Measurements from ENCODE around the gene F7.

F7 gene

DNA sequence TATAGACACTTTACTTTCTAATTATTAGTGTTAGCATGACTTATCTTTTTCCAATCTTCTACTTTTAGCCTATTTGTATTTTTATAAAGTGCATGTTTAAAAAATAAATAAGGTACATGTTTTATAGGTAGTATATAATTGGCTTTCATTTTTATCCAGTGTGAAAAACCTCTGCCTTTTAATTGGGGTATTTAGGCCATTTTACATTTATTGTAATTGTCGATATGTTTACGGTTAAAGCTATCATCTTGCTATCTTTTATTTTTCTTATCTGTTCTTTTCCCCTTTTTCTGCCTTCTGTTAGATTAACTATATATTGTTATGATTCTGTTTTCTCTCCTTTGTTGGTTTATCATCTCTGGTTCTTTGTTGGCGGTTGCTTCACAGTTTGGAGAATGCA is 62.0 kb downstream of the F7 start (continued):
- TF ChIP-seq, protein P1, sequence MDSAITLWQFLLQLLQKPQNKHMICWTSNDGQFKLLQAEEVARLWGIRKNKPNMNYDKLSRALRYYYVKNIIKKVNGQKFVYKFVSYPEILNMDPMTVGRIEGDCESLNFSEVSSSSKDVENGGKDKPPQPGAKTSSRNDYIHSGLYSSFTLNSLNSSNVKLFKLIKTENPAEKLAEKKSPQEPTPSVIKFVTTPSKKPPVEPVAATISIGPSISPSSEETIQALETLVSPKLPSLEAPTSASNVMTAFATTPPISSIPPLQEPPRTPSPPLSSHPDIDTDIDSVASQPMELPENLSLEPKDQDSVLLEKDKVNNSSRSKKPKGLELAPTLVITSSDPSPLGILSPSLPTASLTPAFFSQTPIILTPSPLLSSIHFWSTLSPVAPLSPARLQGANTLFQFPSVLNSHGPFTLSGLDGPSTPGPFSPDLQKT (IDR thresholded peaks at IDR 0.05; ENCODE audit: borderline replicate concordance, low read depth, low read length), result no peak
- TF ChIP-seq KLF8 (tag by site-specific recombination; IDR thresholded peaks at IDR 0.05), result no peak

DNA sequence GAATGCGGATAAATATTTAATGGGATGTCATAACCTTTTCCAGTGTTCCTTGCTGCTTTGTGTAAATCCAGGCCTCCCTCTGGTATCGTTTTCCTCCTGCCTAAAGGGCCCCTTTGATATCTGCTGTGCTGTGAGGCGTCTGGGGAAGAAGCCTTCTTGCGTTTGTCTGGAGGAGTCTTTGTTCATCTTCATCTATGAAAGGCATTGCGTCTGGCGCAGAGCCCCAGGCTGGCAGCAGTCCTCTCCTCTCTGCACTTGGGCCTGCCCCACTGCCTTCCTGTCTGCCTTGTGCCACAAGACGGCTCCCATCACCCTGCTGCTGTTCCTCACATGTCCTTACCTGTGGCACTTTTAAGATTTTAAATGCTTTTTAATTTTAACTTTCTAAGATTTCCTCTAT is 62.6 kb downstream of the F7 start:
- POLR2A ChIA-PET, result no interaction called here
- Histone ChIP-seq H3K27ac (ENCODE audit: extremely low read depth, low read depth, low read length) (no peak overlapping the region), H3K9me3 (ENCODE audit: control insufficient read depth, insufficient read depth, low read depth, low read length) (no peaks in the 10 kb centered on the region), H3K36me3 (ENCODE audit: control insufficient read depth in 2 of 2, insufficient read depth in 1 of 2, low read length in 2 of 2) (peaks cover 0 to 35% of the 10 kb centered on the region in 2 experiments; a peak in 2 of 3 replicates), H3K4me3 (ENCODE audit: low read depth, low read length) (no peak overlapping the region), H3K4me1 (ENCODE audit: control insufficient read depth, insufficient read depth, low read length) (no peaks in the 10 kb centered on the region)
- CTCF ChIA-PET, result no interaction called here
- TF ChIP-seq ZNF660 (tag by site-specific recombination; IDR thresholded peaks at IDR 0.05) (no peak), ZNF239 (tag by site-specific recombination; IDR thresholded peaks at IDR 0.05) (no peak), ZNF514 (tag by site-specific recombination; IDR thresholded peaks at IDR 0.05) (no peak), ZNF571 (tag by site-specific recombination; IDR thresholded peaks at IDR 0.05) (no peak), SETDB1 (IDR thresholded peaks at IDR 0.05; ENCODE audit: insufficient read length, low read length) (no peak), ZNF830 (tag by site-specific recombination; IDR thresholded peaks at IDR 0.05; ENCODE audit: low read depth) (no peak), MEIS1 (CRISPR knock-in tag; IDR thresholded peaks at IDR 0.05; ENCODE audit: borderline replicate concordance) (no peak)
- TF ChIP-seq, protein P1 (IDR thresholded peaks at IDR 0.05; ENCODE audit: borderline replicate concordance, low read depth, low read length), result no peak
- TF ChIP-seq, protein P2, sequence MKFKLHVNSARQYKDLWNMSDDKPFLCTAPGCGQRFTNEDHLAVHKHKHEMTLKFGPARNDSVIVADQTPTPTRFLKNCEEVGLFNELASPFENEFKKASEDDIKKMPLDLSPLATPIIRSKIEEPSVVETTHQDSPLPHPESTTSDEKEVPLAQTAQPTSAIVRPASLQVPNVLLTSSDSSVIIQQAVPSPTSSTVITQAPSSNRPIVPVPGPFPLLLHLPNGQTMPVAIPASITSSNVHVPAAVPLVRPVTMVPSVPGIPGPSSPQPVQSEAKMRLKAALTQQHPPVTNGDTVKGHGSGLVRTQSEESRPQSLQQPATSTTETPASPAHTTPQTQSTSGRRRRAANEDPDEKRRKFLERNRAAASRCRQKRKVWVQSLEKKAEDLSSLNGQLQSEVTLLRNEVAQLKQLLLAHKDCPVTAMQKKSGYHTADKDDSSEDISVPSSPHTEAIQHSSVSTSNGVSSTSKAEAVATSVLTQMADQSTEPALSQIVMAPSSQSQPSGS (tag by site-specific recombination; IDR thresholded peaks at IDR 0.05; ENCODE audit: low read depth), result no peak
- TF ChIP-seq, protein P3, sequence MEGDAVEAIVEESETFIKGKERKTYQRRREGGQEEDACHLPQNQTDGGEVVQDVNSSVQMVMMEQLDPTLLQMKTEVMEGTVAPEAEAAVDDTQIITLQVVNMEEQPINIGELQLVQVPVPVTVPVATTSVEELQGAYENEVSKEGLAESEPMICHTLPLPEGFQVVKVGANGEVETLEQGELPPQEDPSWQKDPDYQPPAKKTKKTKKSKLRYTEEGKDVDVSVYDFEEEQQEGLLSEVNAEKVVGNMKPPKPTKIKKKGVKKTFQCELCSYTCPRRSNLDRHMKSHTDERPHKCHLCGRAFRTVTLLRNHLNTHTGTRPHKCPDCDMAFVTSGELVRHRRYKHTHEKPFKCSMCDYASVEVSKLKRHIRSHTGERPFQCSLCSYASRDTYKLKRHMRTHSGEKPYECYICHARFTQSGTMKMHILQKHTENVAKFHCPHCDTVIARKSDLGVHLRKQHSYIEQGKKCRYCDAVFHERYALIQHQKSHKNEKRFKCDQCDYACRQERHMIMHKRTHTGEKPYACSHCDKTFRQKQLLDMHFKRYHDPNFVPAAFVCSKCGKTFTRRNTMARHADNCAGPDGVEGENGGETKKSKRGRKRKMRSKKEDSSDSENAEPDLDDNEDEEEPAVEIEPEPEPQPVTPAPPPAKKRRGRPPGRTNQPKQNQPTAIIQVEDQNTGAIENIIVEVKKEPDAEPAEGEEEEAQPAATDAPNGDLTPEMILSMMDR (tag by site-specific recombination; IDR thresholded peaks at IDR 0.05), result no peak

DNA sequence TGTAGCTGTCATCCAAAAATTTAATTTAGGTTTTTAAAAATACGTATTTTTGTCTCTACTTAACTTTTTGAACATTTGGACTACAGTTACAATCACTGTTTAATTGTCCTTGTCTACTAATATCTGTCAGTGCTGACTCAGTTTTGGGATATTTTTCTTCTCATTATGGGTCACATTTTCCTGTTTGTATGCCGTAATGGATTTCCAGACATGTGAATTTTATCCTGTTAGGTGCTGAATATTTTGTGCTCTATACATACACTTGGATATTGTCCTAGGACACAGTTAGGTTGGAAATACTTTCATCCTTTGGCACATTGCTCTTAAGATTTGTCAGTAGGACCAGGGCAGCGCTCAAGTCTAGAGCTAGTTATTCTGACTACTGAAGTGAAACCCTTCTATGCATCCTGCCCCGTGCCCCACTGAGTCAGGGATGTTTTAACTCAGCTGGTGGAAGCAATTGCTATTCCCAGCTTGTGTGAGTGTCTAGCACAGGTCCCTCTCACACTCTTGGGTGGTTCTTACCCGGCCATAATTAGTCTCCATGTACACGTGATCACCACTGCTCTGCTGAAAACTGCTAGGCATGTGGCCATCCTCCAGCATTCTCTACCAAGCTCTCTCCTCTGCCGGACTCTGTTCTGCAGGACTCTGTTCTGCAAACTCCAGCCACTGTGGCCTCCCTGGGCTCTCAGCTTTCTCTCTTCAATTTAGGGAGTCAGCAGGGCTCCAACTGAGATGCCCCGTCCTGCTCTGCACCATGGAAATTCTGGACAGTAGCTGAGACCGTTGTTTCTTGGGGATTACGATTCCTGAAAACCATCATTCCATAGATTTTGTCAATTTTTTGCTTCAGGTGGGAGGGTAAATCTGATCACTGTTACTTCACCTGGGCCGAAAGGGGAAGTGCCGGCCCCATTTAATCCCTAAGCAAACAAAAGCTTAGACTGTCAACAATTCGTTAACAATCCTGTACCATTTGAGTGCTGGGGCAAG is 64.0 kb downstream of the F7 start:
- Histone ChIP-seq H3K9me3 (ENCODE audit: control insufficient read depth, insufficient read depth, low read depth, low read length) (no peaks in the 10 kb centered on the region), H3K36me3 (ENCODE audit: control insufficient read depth in 2 of 2, insufficient read depth in 1 of 2, low read length in 2 of 2) (peaks cover 0 to 42% of the 10 kb centered on the region in 2 experiments; a peak in 2 of 3 replicates), H3K4me1 (ENCODE audit: control insufficient read depth, insufficient read depth, low read length) (no peaks in the 10 kb centered on the region), H3K27ac (ENCODE audit: extremely low read depth, low read depth, low read length) (no peak overlapping the region), H3K4me3 (ENCODE audit: low read depth, low read length) (no peak overlapping the region)
- CTCF ChIA-PET, result no interaction called here
- POLR2A ChIA-PET, result interaction anchor here (0.6 kb wide), 1 partner anchor 14 kb away, joined by 7 read pairs; no protein-coding TSS in a partner anchor
- TF ChIP-seq BCL11B (tag by site-specific recombination; IDR thresholded peaks at IDR 0.05; ENCODE audit: low read depth) (no peak), ZNF266 (tag by site-specific recombination; IDR thresholded peaks at IDR 0.05; ENCODE audit: low read depth) (no peak), ZNF335 (tag by site-specific recombination; conservative IDR thresholded peaks at IDR 0.05) (no peak), RBAK (tag by site-specific recombination; IDR thresholded peaks at IDR 0.05) (no peak), ZNF792 (tag by site-specific recombination; IDR thresholded peaks at IDR 0.05) (no peak), ZNF48 (tag by site-specific recombination; IDR thresholded peaks at IDR 0.05) (no peak)
- TF ChIP-seq, protein P4, sequence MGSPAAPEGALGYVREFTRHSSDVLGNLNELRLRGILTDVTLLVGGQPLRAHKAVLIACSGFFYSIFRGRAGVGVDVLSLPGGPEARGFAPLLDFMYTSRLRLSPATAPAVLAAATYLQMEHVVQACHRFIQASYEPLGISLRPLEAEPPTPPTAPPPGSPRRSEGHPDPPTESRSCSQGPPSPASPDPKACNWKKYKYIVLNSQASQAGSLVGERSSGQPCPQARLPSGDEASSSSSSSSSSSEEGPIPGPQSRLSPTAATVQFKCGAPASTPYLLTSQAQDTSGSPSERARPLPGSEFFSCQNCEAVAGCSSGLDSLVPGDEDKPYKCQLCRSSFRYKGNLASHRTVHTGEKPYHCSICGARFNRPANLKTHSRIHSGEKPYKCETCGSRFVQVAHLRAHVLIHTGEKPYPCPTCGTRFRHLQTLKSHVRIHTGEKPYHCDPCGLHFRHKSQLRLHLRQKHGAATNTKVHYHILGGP (tag by site-specific recombination; IDR thresholded peaks at IDR 0.05), result no peak

All from HEK293 (cell line).